ENCODE measurements around the gene PIGR.

The PIGR gene

GRCh38 chr1:206908038-206908437 lies 38.2 kb downstream of the PIGR start:
- no peak for DNase-seq

- no peak for DNase-seq
These were observed 38.8 kb downstream of the PIGR start for GRCh38 chr1:206907304-206907991.

- no peak for DNase-seq
These were observed 40.7 kb downstream of the PIGR start for GRCh38 chr1:206905295-206906164.

GRCh38 chr1:206904423-206905142 lies 41.7 kb downstream of the PIGR start:
- DNase-seq, result no peak

- DNase-seq, result no peak
These were observed 42.6 kb downstream of the PIGR start for GRCh38 chr1:206903687-206904086.

GRCh38 chr1:206902702-206903101 lies 43.6 kb downstream of the PIGR start:
- DNase-seq, result no peak

GRCh38 chr1:206901944-206902343 lies 44.3 kb downstream of the PIGR start:
- no peak for DNase-seq

GRCh38 chr1:206900149-206900548 lies 46.1 kb downstream of the PIGR start:
- DNase-seq, result no peak

GRCh38 chr1:206899717-206900116 lies 46.5 kb downstream of the PIGR start:
- no peak for DNase-seq

GRCh38 chr1:206898915-206899431 lies 47.3 kb downstream of the PIGR start:
- DNase-seq, result no peak

GRCh38 chr1:206898089-206898914 lies 48.0 kb downstream of the PIGR start:
- no peak for DNase-seq

GRCh38 chr1:206897175-206897574 lies 49.1 kb downstream of the PIGR start, which contains the start of gene IL24:
TSS of gene IL24 (plus strand) at chr1:206897443. CDS start at chr1:206897833, 390 bp downstream.
- no peak for DNase-seq

- no peak for DNase-seq
These were observed 50.0 kb downstream of the PIGR start for GRCh38 chr1:206896261-206896660.

GRCh38 chr1:206895837-206896242 lies 50.4 kb downstream of the PIGR start:
- no peak for DNase-seq

- DNase-seq, result no peak
These were observed 50.9 kb downstream of the PIGR start for GRCh38 chr1:206895325-206895724.

GRCh38 chr1:206893380-206893779 lies 52.9 kb downstream of the PIGR start:
- no peak for DNase-seq

GRCh38 chr1:206892351-206892984 lies 53.8 kb downstream of the PIGR start:
- no peak for DNase-seq

GRCh38 chr1:206891412-206891811 lies 54.9 kb downstream of the PIGR start:
- DNase-seq, result no peak

GRCh38 chr1:206890125-206891060 lies 55.9 kb downstream of the PIGR start:
- DNase-seq, result no peak

- no peak for DNase-seq
These were observed 58.6 kb downstream of the PIGR start for GRCh38 chr1:206887701-206888100.

- no peak for DNase-seq
These were observed 59.4 kb downstream of the PIGR start for GRCh38 chr1:206886831-206887230.
